HG03432 (cell line): ENCODE measurements around the gene LRRIQ4.
A peak's percentile ranks its signal among the peaks of the same experiment; 100 is the strongest.

Experiments
- ATAC-seq: cut with Tn5 transposase; IDR thresholded peaks from one replicate; pipeline ENCODE4 v1.9.1; 2021; ENCODE audit warnings: mild to moderate bottlenecking, moderate library complexity; ENCODE audit not compliant: unreplicated experiment

The LRRIQ4 gene

GRCh38 chr3:169812332-169813235, at the start of gene LRRIQ4, which contains the start of gene LRRC34:
Gene LRRIQ4 (plus strand): TSS chr3:169812870. CDS start chr3:169821922, 9,052 bp downstream.
Gene LRRC34 (minus strand): TSS chr3:169812904. CDS start chr3:169812548, 356 bp downstream.
- peak; percentile 77 for ATAC-seq

GRCh38 chr3:169764312-169764881, 48.3 kb upstream of the LRRIQ4 start:
- ATAC-seq = peak; percentile 45

DNA sequence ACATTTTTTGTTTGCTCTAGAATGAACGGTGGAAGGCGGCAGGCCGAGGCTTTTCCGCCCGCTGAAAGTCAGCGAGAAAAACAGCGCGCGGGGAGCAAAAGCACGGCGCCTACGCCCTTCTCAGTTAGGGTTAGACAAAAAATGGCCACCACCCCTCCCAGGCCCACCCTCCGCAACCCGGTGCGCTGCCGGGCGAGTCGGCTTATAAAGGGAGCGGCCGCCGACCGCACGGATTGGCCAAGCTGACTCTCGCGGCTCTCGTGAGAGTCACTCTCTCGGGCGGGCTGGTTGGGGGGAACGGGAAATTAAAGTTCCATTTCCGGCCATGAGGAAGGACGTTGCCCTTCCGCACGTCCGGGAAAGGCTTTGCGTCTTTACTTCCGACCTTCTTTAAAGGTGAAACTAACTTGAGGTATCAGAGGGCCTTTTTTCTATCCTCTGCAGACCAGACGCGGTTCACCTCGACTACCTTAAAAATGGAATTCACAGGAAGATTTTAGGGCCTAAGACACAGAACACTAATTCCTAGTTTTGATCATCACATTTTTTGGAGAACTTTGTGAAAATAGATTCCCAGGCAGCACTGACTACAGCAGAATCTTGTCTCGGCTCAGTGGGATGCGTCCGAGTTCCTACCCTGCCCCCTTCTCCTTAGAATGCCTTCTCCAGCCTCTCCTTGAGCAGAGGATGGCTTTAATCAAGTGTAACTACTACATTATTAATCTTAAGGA, 47.6 kb upstream of the LRRIQ4 start, which contains the start of gene TERC:
Gene TERC, minus strand, starts transcription at position 179 of the 731 bp plus-strand sequence.
- peak; percentile 82 for ATAC-seq

GRCh38 chr3:169769287-169770181, 43.1 kb upstream of the LRRIQ4 start, which contains the start of gene ACTRT3:
Gene ACTRT3 (minus strand): TSS chr3:169769561. CDS start chr3:169769520, 41 bp downstream.
- ATAC-seq = peak; percentile 24

DNA sequence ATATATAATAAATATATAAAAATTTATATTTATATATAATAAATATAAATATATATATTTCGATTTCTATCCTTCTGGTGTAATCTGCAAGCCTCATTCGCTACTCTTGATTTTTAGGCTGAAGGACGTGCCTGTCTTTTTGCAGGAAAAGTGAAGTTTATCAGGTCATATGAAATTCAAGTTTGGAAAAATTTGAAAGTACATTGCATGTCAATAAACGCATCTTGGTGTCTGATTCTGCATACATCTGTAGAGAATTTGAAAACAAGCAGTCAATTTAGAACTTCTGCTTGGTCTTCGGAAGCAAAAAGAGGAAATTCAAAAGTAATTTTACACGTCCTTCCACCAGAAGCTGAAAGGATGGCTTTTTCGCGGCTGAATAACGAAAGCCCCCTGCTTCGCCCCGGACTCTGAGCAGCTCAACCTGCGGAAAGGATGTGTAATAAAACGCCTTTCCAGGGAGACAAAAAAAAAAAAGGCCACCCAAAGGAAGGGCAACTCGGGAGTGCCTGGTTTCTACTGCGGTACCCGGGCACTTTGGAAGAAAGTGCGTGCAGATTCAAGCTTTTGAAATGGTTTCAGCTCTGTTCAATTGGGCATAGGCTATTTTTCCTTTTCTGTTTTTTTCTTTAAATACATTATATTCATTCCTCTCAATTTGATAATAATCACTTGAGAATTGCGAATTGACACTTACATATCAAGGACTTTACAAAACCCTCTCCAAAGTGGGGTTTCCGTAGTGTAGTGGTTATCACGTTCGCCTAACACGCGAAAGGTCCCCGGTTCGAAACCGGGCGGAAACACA, 41.0 kb upstream of the LRRIQ4 start:
- ATAC-seq = peak; percentile 12

DNA sequence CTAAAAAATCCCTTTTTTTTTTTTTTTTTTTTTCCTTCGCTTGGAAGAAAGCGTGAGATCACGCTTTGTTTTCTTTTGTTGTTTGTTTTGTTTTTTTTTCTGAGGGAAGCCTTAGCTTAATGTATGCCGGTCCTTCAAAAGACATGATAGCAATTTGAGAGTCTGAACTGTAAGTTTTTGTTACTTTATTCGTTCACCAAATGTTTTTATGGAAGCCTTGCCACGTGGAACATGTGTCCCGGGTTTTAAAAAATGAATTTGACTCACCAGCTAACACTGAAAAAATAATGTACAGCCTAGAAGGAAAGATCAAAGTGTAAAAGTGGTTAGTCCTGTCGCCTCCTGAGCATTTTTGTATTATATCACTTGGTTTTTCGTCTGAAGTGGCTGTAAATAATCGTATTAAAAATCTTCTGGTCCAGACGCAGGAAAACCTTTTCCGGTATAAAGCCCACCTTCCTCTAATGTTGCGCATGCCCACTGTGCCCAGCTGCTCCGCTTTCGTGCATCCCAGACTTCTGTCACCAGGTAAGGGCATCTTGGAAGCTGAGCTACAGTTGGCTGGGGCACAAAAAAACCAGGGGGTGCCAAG, 40.3 kb upstream of the LRRIQ4 start:
- peak; percentile 24 for ATAC-seq

GRCh38 chr3:169772897-169773816, 39.5 kb upstream of the LRRIQ4 start, which contains the start of gene MYNN:
Gene MYNN (plus strand): TSS chr3:169773396. CDS start chr3:169774296, 900 bp downstream.
- ATAC-seq = peak; percentile 88

DNA sequence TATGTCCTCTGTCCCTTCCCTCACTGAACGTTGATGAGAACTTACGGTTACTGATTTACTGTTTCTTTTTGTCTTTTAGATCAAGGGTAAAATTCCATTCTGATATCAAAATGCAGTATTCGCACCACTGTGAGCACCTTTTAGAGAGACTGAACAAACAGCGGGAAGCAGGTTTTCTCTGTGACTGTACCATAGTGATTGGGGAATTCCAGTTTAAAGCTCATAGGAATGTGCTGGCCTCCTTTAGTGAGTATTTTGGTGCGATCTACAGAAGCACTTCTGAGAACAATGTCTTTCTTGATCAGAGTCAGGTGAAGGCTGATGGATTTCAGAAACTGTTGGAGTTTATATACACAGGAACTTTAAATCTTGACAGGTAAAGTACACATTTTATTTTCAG, 38.5 kb upstream of the LRRIQ4 start:
- ATAC-seq = no peak

- ATAC-seq = no peak
These were observed 34.8 kb upstream of the LRRIQ4 start for GRCh38 chr3:169777822-169778221.

GRCh38 chr3:169780742-169781141, 31.9 kb upstream of the LRRIQ4 start:
- no peak for ATAC-seq

DNA sequence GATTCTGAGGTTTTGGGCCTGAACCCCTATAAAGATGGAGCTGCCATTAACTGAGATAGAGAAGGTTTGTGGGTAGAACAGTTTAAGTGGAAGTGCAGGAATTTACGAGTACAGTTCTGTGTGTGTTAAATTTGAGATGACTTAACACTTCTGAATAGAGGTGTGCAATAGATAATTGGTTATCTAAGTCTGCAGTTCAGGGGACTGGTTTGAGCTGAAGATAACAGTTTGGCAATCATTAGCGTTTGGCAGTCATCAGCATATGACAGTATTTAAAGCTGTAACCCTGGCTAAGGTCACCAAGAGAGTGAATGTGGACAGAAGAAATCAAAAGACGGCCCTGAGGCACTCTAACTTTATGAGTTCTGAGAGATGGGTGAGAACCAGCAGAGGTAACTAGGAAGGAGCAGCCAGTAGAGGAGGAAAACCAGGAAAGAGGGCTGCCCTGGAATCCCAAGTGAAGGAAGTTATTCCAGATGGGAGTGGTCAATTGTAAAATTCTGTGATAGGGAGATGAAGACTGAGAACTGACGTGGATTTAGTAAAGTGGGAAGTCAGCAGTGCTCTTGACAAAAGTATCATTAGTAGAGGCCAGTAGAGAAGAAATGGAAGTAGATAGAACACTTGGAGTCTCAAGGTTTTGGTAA, 31.3 kb upstream of the LRRIQ4 start:
- no peak for ATAC-seq

- no peak for ATAC-seq
These were observed 25.6 kb upstream of the LRRIQ4 start for GRCh38 chr3:169787120-169787519.

DNA sequence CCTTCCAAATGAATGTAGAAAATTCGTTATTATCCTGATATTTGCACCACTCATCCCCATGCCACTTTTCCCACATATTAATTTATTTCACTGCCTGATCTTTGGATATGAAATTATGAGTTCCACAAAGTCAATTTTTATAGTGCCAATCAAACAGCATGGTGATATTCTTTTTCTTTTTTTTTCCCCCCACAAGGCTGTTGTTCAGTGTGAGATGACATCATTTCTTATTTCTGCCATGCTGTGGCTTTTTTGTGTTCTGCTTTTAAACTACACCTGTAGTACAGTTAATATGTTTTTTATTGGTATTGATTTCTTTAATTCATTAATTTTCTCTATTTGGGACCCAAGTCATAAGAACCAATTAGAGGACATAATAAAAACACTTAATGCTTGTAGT, 24.9 kb upstream of the LRRIQ4 start:
- ATAC-seq = no peak

DNA sequence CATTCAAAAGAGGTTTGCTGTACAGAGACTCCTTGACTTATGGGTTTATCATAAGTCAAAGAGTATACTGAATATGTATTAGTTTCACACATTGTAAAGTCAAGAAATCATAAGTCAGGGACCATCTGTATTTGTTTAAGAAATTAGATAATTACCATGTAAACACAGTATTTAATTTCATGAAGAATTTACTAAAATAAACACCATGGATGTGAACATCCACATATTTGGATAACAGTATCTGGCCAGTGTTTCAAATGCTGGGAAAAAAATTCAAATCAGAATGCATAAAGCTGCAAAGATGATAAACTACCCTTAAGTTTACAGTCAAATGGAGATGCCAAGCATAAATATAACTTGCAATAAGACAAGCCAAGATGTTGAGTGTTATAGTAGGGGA, 22.5 kb upstream of the LRRIQ4 start:
- ATAC-seq = no peak

DNA sequence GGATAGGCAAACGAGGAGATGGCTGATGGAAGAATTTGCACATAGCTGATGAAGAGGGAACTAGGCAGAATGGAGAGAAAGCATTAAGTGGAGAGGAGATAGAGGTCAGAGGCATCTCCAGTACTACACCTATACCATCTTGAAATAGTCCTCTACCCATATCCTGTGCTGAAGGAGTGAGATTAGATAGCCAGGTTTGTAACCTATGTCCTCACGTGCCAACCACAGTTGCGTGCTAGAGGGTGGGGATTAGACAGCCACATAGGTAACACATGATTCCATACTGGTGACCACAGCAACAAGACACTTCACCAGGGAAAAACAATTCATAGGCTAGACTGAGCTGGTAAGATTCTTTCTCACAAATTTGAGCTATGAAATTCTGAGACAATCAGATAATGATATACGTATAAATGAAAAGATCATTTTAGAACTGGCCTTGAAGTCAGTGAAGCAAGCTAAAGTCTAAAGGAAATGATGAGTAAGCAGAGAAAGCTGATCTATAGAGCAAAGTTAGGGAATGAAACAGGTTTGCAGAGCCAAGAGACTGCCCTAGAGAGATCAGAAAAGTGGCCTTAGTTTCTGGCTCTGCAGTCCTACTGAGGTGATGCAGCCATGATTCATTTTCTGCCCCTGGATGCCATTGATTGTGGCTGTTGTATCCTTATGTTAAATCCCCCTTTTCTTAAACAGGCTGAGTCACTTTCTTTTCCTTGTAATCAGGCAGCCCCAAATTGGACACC, 21.8 kb upstream of the LRRIQ4 start:
- ATAC-seq = no peak

DNA sequence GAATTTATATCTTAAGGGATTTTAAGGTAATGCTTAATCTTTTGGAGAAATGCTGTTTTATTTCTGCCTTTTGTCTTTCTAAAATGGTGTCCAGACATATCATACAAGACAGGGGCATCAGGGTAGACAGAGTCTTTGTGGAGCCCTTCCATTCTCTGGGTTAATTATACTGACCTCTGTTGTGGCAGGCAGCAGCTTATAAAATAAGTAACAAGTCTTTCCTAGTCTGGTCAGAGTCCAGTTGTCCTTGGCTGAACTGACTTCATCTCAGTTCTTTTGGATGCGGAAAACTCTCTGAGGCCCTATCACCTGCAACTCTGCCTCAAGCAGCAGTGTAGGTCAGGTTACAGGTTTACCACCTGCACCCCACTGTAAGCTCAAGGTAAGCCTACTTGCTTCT, 20.3 kb upstream of the LRRIQ4 start:
- no peak for ATAC-seq

- ATAC-seq = no peak
These were observed 8.0 kb upstream of the LRRIQ4 start for GRCh38 chr3:169804681-169805080.
